Measurements from ENCODE around the gene APMAP.
A peak's percentile ranks its signal among the peaks of the same experiment; 100 is the strongest.

APMAP gene

GRCh38 chr20:24981790-24982189 is 10.8 kb downstream of the APMAP start:
- peak overlapping the region; percentile 96 for H3K27ac ChIP-seq
- H3K4me1 ChIP-seq (ENCODE audit: control insufficient read depth in 1 of 2, insufficient read depth in 1 of 2, low read depth in 1 of 2, low read length in 1 of 2): peaks cover 97 to 98% of the 10 kb centered on the region in 2 experiments
- H3K9me3 ChIP-seq: no peaks in the 10 kb centered on the region
- H3K4me3 ChIP-seq (ENCODE audit: low read depth in 1 of 2, low read length in 1 of 2): peak overlapping the region; percentile 15 to 94
- no peaks in the 10 kb centered on the region for H3K27me3 ChIP-seq
- H3K36me3 ChIP-seq: peaks cover 44% of the 10 kb centered on the region
- TF ChIP-seq CTCF (IDR thresholded peaks at IDR 0.05): no peak

- Histone ChIP-seq H3K4me3 (ENCODE audit: low read depth in 1 of 2, low read length in 1 of 2) (peak overlapping the region; percentile 15 to 94), H3K9me3 (no peaks in the 10 kb centered on the region), H3K36me3 (peaks cover 49% of the 10 kb centered on the region), H3K27me3 (no peaks in the 10 kb centered on the region), H3K4me1 (ENCODE audit: control insufficient read depth in 1 of 2, insufficient read depth in 1 of 2, low read depth in 1 of 2, low read length in 1 of 2) (peaks cover 93 to 96% of the 10 kb centered on the region in 2 experiments), H3K27ac (peak overlapping the region; percentile 96)
- TF ChIP-seq CTCF (IDR thresholded peaks at IDR 0.05): no peak
Measured at GRCh38 chr20:24981282-24981681, 11.3 kb downstream of the APMAP start.

DNA sequence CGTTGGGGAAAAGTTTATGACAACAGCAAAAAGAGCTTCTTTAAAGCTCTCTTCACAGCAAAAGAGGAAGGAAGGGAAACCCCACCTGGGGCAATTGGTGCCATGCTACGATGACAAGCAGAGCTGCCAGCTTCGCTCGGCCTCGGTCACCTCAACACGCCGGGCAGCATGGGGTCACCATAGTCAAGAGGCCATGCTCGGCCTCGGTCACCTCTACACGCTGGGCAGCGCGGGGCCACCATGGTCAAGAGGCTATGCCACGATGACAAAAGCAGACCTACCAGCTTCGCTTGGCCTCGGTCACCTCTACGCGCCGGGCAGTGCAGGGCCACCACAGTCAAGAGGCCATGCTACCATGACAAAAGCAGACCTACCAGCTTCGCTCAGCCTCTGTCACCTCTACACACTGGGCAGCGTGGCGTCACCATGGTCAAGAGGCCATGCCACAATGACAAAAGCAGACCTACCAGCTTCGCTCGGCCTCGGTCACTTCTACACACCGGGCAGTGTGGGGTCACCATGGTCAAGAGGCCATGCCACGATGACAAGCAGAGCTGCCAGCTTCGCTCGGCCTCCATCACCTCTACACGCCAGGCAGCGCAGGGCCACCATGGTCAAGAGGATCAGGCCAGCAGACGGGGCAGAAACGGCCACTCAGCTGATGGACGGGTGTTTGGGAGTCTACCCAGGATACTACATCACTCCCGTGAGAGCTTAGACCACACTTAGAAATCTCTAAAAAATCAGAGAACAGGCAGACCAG is 12.1 kb downstream of the APMAP start:
- Histone ChIP-seq H3K4me1 (ENCODE audit: control insufficient read depth in 1 of 2, insufficient read depth in 1 of 2, low read depth in 1 of 2, low read length in 1 of 2) (peaks cover 89 to 92% of the 10 kb centered on the region in 2 experiments), H3K4me3 (ENCODE audit: low read depth in 1 of 2, low read length in 1 of 2) (peak overlapping the region; percentile 48 to 94), H3K9me3 (no peaks in the 10 kb centered on the region), H3K27ac (peak overlapping the region; percentile 96), H3K36me3 (peaks cover 51% of the 10 kb centered on the region), H3K27me3 (no peaks in the 10 kb centered on the region)
- TF ChIP-seq CTCF (IDR thresholded peaks at IDR 0.05): no peak

DNA sequence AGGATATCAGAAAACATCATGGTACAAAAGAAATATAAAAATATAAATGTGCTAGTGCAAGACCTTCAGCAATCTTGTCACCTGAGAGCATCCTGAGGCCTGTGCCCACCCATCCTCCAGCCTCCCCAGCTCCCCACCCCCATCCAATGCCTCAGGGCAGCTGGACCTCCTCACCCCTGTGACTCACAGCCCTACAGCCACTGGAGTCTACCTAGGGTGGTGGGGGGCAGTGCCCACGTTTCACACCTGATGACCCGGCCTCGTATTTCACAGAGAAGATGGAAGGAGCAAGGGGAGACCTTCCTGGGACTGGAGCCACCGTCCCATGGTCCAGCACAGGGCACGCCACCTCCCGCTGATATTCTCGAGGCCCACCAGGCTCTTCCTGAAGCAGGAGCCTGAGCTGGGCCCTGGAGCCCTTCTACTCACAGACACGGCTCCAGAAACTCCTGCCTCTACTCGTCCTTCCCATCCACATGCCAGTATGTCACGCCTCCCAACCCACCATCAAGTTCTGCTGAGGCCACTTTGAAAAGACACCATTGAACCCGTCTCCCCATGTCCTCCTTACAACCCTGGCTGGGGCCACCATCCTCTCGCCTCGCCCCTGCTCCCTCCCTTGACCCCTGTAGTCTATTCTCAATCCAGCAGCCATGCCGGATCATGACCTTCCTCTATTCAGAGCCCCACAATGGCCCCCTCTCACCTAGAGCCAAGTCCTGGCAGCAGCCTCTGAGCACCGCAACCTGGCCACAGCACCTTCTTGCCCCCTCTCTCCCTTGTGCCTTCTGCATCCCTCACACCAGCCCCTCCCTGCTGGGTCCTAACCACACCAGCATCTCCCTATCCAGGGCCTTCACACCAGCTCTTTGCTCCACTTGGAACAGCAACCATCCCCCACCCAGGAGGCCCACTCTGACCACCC is 13.3 kb downstream of the APMAP start:
- TF ChIP-seq CTCF (IDR thresholded peaks at IDR 0.05): no peak
- Histone ChIP-seq H3K36me3 (peaks cover 51% of the 10 kb centered on the region), H3K4me1 (ENCODE audit: control insufficient read depth in 1 of 2, insufficient read depth in 1 of 2, low read depth in 1 of 2, low read length in 1 of 2) (peaks cover 89 to 92% of the 10 kb centered on the region in 2 experiments), H3K27me3 (no peaks in the 10 kb centered on the region), H3K4me3 (ENCODE audit: low read depth in 1 of 2, low read length in 1 of 2) (peak overlapping the region; percentile 48 to 94), H3K9me3 (no peaks in the 10 kb centered on the region), H3K27ac (peak overlapping the region; percentile 96)

DNA sequence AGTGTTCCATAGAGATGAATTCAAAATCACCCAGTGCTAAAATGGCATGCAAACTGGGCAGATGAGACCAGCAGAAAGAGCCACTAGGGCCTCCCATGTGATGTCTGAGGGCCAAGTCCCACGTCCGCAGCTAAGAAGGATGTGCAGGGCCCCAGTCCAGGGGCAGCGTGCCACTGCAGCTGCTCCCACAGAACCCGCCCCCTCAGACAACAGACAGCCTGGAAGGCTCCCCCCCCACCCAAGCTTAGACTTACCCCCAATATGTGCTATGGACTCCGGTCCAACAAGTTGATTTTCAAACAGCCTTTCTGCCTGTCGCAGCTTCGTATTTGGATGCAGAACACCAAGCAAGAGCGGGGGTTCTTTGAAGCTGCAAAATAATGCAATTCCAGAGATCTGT is 14.0 kb downstream of the APMAP start:
- Histone ChIP-seq H3K36me3 (peaks cover 53% of the 10 kb centered on the region), H3K27ac (peak overlapping the region; percentile 96), H3K4me3 (ENCODE audit: low read depth in 1 of 2, low read length in 1 of 2) (no peak overlapping the region), H3K9me3 (no peaks in the 10 kb centered on the region), H3K27me3 (no peaks in the 10 kb centered on the region), H3K4me1 (ENCODE audit: control insufficient read depth in 1 of 2, insufficient read depth in 1 of 2, low read depth in 1 of 2, low read length in 1 of 2) (peaks cover 89 to 90% of the 10 kb centered on the region in 2 experiments)
- TF ChIP-seq CTCF (IDR thresholded peaks at IDR 0.05): no peak

Measured in neutrophil (primary cell).